GM18873 (cell line): ENCODE data around the gene TMEM121B.
"Not testable (repeated sequence)": the region's sequence is repeated elsewhere in the genome, so short reads cannot be mapped to it uniquely, and the experiment has no call there.

Experiments used
- ATAC-seq: cut with Tn5 transposase; IDR thresholded peaks from one replicate; pipeline ENCODE4 v1.9.1; 2021; ENCODE audit warnings: mild to moderate bottlenecking, moderate library complexity, moderate number of reproducible peaks; ENCODE audit not compliant: unreplicated experiment, low FRiP score

TMEM121B gene

GRCh38 chr22:17121233-17122195 is at the start of gene TMEM121B:
TSS of gene TMEM121B (minus strand) at chr22:17121360. CDS start at chr22:17121127, 233 bp downstream.
- ATAC-seq, result no peak

- ATAC-seq, result no peak
Measured at GRCh38 chr22:17167486-17167885, 46.3 kb upstream of the TMEM121B start.

- ATAC-seq, result no peak
Measured at GRCh38 chr22:17164392-17165024, 43.3 kb upstream of the TMEM121B start.

- no peak for ATAC-seq
Measured at GRCh38 chr22:17162731-17163130, 41.6 kb upstream of the TMEM121B start.

- no peak for ATAC-seq
Measured at GRCh38 chr22:17161991-17162390, 40.8 kb upstream of the TMEM121B start.

GRCh38 chr22:17159504-17159951 is 38.4 kb upstream of the TMEM121B start:
- ATAC-seq, result no peak

GRCh38 chr22:17158568-17159503 is 37.7 kb upstream of the TMEM121B start, which contains the start of gene HDHD5:
TSS of gene HDHD5 (minus strand) at chr22:17159277. CDS start at chr22:17159251, 26 bp downstream.
- no peak for ATAC-seq

- ATAC-seq, result no peak
Measured at GRCh38 chr22:17158176-17158567, 37.0 kb upstream of the TMEM121B start.

GRCh38 chr22:17157714-17158113 is 36.6 kb upstream of the TMEM121B start:
- no peak for ATAC-seq

GRCh38 chr22:17155941-17156340 is 34.8 kb upstream of the TMEM121B start:
- ATAC-seq, result no peak

- no peak for ATAC-seq
Measured at GRCh38 chr22:17152971-17153370, 31.8 kb upstream of the TMEM121B start.

- ATAC-seq, result no peak
Measured at GRCh38 chr22:17152340-17152739, 31.2 kb upstream of the TMEM121B start.

- ATAC-seq, result no peak
Measured at GRCh38 chr22:17149076-17149815, 28.1 kb upstream of the TMEM121B start.

GRCh38 chr22:17147458-17147857 is 26.3 kb upstream of the TMEM121B start:
- ATAC-seq, result not testable (repeated sequence)

- ATAC-seq, result no peak
Measured at GRCh38 chr22:17145021-17145680, 24.0 kb upstream of the TMEM121B start.

GRCh38 chr22:17143826-17144225 is 22.7 kb upstream of the TMEM121B start:
- no peak for ATAC-seq

GRCh38 chr22:17143101-17143500 is 21.9 kb upstream of the TMEM121B start:
- no peak for ATAC-seq

- no peak for ATAC-seq
Measured at GRCh38 chr22:17140826-17141766, 19.9 kb upstream of the TMEM121B start.
